Neutrophil (primary cell): ENCODE results near the gene LAMA3.

Experiments used
- H3K27ac ChIP-seq: fragments of 200-600 bp; sonication (generic); 2 replicates; pipeline ENCODE4 v1.5.1; 2016; ENCODE audit warnings: mild to moderate bottlenecking, moderate library complexity
- H3K27me3 ChIP-seq: fragments of 200-600 bp; sonication (generic); 2 replicates; pipeline ENCODE4 v1.6.0; 2016; ENCODE audit warnings: mild to moderate bottlenecking
- H3K36me3 ChIP-seq: fragments of 200-600 bp; sonication (generic); 2 replicates; pipeline ENCODE4 v1.5.1; 2017
- H3K4me1 ChIP-seq, 2 experiments: fragments of 200-600 bp in 1 of 2; sonication (generic) in 1 of 2; 1 replicate in 1 of 2; 2 replicates in 1 of 2; pipeline versions ENCODE4 v1.5.1 to v1.6.1; 2013 to 2016; ENCODE audit warnings: low read depth in 1 of 2, low read length in 1 of 2, mild to moderate bottlenecking in 1 of 2, moderate library complexity in 1 of 2; ENCODE audit not compliant: control insufficient read depth in 1 of 2, insufficient read depth in 1 of 2
- H3K4me3 ChIP-seq, 2 experiments: fragments of 200-600 bp in 1 of 2; sonication (generic) in 1 of 2; 1 replicate in 1 of 2; 2 replicates in 1 of 2; pipeline ENCODE4 v1.5.1; 2013 to 2016; ENCODE audit warnings: low read depth in 1 of 2, low read length in 1 of 2, mild to moderate bottlenecking in 1 of 2, moderate library complexity in 1 of 2
- H3K9me3 ChIP-seq: fragments of 200-600 bp; sonication (generic); 2 replicates; pipeline ENCODE4 v1.5.1; 2016
- CTCF ChIP-seq: fragments of 200-600 bp; sonication (generic); IDR thresholded peaks from 2 replicates; pipeline ENCODE4 v1.5.1; 2016; ENCODE audit warnings: antibody characterized with exemption

LAMA3 gene

GRCh38 chr18:23664674-23665073 lies 24.6 kb upstream of the LAMA3 start:
- no peak overlapping the region for H3K4me3 ChIP-seq
- H3K27me3 ChIP-seq: peaks cover 92% of the 10 kb centered on the region
- H3K27ac ChIP-seq: no peak overlapping the region
- no peaks in the 10 kb centered on the region for H3K36me3 ChIP-seq
- no peaks in the 10 kb centered on the region for H3K9me3 ChIP-seq
- no peak for TF ChIP-seq CTCF
- H3K4me1 ChIP-seq: peaks cover 4 to 16% of the 10 kb centered on the region in 2 experiments

DNA sequence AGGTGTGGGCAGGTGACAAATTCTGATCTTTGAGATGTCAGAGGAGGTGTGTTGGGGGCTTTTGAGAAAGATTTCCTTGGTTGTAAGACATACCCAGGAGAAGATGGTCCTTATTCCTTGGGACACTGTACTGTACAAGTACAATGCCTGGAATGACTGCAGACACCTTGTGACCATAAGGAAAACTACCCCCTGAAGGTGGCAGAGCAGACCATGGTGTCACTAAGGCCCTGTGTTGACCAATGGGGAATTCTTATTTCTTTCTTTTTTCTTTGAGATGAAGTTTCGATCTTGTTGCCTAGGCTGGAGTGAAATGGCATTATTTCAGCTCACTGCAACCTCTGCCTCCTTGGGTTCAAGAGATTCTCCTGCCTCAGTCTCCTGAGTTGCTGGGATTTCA lies 22.1 kb upstream of the LAMA3 start:
- Histone ChIP-seq H3K36me3 (no peaks in the 10 kb centered on the region), H3K27ac (no peak overlapping the region)
- TF ChIP-seq CTCF: no peak

DNA sequence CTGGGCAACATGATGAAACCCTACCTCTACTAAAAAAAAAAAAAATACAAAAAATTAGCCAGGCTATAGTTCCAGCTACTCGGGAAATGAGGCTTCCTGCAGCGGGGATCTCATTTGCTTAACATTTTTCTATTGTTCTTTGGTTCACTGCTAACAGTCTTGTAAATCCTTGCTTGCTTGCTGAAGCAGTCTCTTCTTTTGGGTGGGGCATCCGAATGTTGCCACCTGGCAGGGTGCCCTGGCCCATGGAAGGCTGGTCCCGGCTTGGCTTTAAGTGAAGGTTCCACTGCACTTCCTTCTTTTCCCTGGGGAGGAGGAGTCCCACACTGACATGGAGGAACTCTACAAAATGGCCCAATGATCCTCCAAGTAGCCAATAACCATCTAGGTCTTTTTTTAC lies 20.5 kb upstream of the LAMA3 start:
- H3K27me3 ChIP-seq: peaks cover 68% of the 10 kb centered on the region
- H3K36me3 ChIP-seq: no peaks in the 10 kb centered on the region
- no peak overlapping the region for H3K27ac ChIP-seq
- no peak for TF ChIP-seq CTCF
- H3K4me1 ChIP-seq: no peaks in the 10 kb centered on the region
- no peak overlapping the region for H3K4me3 ChIP-seq
- H3K9me3 ChIP-seq: no peaks in the 10 kb centered on the region

More for the DNA sequence above, 22.1 kb upstream of the LAMA3 start:
- peaks cover 78% of the 10 kb centered on the region for H3K27me3 ChIP-seq
- H3K9me3 ChIP-seq: no peaks in the 10 kb centered on the region
- no peak overlapping the region for H3K4me3 ChIP-seq
- H3K4me1 ChIP-seq: peaks cover 4 to 14% of the 10 kb centered on the region in 2 experiments

GRCh38 chr18:23669202-23669766 lies 20.0 kb upstream of the LAMA3 start:
- Histone ChIP-seq H3K4me1 (no peaks in the 10 kb centered on the region), H3K9me3 (no peaks in the 10 kb centered on the region), H3K4me3 (no peak overlapping the region), H3K36me3 (no peaks in the 10 kb centered on the region), H3K27me3 (peaks cover 66% of the 10 kb centered on the region), H3K27ac (no peak overlapping the region)
- TF ChIP-seq CTCF: no peak

GRCh38 chr18:23669804-23670405 lies 19.3 kb upstream of the LAMA3 start:
- TF ChIP-seq CTCF: no peak
- Histone ChIP-seq H3K9me3 (no peaks in the 10 kb centered on the region), H3K36me3 (no peaks in the 10 kb centered on the region), H3K4me1 (no peaks in the 10 kb centered on the region), H3K27me3 (peaks cover 66% of the 10 kb centered on the region), H3K27ac (no peak overlapping the region), H3K4me3 (no peak overlapping the region)
